ENCODE measurements around the gene TMEM82. TPM values are rescaled to one million over a fixed set of nuclear protein-coding genes. Genes with fewer than 3 reads are reported as not detected.

Gene TMEM82
- total RNA-seq, 2 experiments from 2014 or later, result not detected

DNA sequence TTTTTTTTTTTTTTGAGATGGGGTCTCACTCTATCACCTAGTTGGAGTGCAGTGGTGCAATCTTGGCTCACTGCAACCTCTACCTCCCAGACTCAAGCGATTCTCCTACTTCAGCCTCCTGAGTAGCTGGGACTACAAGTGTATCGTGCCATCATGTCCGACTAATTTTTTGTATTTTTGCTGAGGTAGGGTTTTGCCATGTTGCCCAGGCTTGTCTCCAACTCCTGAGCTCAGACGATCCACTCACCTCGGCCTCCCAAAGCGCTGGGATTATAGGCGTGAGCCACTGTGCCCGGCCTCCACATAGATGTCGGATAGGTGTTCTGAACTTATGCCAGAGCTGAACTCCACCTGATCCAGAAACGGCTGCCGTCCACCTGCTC lies 37.1 kb upstream of the TMEM82 start:
- Mint-ChIP-seq H3K4me3 (no peak overlapping the region), H3K9me3 (no peaks in the 10 kb centered on the region), H3K36me3 (ENCODE audit: low read depth) (peaks cover 22% of the 10 kb centered on the region), H3K27ac (no peak overlapping the region), H3K4me1 (ENCODE audit: low read depth) (peaks cover 24% of the 10 kb centered on the region), H3K27me3 (no peaks in the 10 kb centered on the region)
- ATAC-seq (ENCODE audit: poor library complexity) (no peak), DNase-seq (no peak)
- Histone ChIP-seq H3K9me3 (ENCODE audit: control insufficient read depth in 1 of 2, insufficient read depth in 1 of 2, low read length in 2 of 2) (no peaks in the 10 kb centered on the region), H3K27me3 (ENCODE audit: control insufficient read depth in 1 of 2, insufficient read depth in 2 of 2, low read length in 2 of 2) (no peaks in the 10 kb centered on the region), H3K36me3 (ENCODE audit: insufficient read depth, low read length) (peaks cover 11% of the 10 kb centered on the region), H3K4me3 (ENCODE audit: low read length) (no peak overlapping the region), H3K27ac (ENCODE audit: low read depth in 1 of 2, low read length in 2 of 2) (no peak overlapping the region), H3K4me1 (ENCODE audit: insufficient read depth, low read length) (peaks cover 5% of the 10 kb centered on the region)
- intact Hi-C loops (cut with DNase I, micrococcal nuclease), result no loop called here
- TF ChIP-seq, protein P1, sequence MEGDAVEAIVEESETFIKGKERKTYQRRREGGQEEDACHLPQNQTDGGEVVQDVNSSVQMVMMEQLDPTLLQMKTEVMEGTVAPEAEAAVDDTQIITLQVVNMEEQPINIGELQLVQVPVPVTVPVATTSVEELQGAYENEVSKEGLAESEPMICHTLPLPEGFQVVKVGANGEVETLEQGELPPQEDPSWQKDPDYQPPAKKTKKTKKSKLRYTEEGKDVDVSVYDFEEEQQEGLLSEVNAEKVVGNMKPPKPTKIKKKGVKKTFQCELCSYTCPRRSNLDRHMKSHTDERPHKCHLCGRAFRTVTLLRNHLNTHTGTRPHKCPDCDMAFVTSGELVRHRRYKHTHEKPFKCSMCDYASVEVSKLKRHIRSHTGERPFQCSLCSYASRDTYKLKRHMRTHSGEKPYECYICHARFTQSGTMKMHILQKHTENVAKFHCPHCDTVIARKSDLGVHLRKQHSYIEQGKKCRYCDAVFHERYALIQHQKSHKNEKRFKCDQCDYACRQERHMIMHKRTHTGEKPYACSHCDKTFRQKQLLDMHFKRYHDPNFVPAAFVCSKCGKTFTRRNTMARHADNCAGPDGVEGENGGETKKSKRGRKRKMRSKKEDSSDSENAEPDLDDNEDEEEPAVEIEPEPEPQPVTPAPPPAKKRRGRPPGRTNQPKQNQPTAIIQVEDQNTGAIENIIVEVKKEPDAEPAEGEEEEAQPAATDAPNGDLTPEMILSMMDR (IDR thresholded peaks at IDR 0.05), result no peak
- ChIA-PET CTCF (interaction anchor here (0.6 kb wide), 1 partner anchor 9 kb away, joined by 3 read pairs; no protein-coding TSS in a partner anchor), POLR2A (no interaction called here)

DNA sequence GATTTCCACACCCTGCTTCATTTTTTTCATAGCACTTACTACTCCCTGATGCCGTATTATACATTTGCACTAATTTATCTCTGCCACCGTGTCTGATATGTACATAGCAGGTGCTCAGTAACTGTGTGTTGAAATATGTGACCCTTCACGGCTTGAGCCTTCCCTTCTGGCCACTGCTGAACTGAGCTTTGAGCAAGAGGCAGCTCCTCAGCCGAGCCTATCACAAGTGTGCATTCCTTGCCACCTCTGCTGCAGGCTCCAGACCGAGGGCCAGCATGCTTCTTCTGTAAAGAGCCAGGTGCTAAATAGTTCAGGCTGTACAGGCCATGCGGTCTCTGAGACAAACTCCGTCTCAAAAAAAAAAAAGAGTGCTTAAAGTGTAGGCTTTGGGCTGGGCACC lies 35.5 kb upstream of the TMEM82 start:
- Mint-ChIP-seq H3K4me1 (ENCODE audit: low read depth) (peaks cover 24% of the 10 kb centered on the region), H3K36me3 (ENCODE audit: low read depth) (peaks cover 22% of the 10 kb centered on the region), H3K9me3 (no peaks in the 10 kb centered on the region), H3K27ac (no peak overlapping the region), H3K4me3 (no peak overlapping the region), H3K27me3 (no peaks in the 10 kb centered on the region)
- no peak overlapping the region for H3K27ac ChIP-seq (ENCODE audit: low read depth in 1 of 2, low read length in 2 of 2)
- no peak overlapping the region for H3K4me3 ChIP-seq (ENCODE audit: low read length)
- ATAC-seq (ENCODE audit: poor library complexity) (no peak), DNase-seq (no peak)
- intact Hi-C loops (cut with DNase I, micrococcal nuclease), result no loop called here
- POLR2A ChIA-PET, result no interaction called here
- peaks cover 3% of the 10 kb centered on the region for H3K4me1 ChIP-seq (ENCODE audit: insufficient read depth, low read length)
- CTCF ChIA-PET, result no interaction called here
- H3K27me3 ChIP-seq (ENCODE audit: control insufficient read depth in 1 of 2, insufficient read depth in 2 of 2, low read length in 2 of 2), result no peaks in the 10 kb centered on the region
- TF ChIP-seq, protein P1 (IDR thresholded peaks at IDR 0.05), result no peak
- peaks cover 9% of the 10 kb centered on the region for H3K36me3 ChIP-seq (ENCODE audit: insufficient read depth, low read length)
- no peaks in the 10 kb centered on the region for H3K9me3 ChIP-seq (ENCODE audit: control insufficient read depth in 1 of 2, insufficient read depth in 1 of 2, low read length in 2 of 2)

DNA sequence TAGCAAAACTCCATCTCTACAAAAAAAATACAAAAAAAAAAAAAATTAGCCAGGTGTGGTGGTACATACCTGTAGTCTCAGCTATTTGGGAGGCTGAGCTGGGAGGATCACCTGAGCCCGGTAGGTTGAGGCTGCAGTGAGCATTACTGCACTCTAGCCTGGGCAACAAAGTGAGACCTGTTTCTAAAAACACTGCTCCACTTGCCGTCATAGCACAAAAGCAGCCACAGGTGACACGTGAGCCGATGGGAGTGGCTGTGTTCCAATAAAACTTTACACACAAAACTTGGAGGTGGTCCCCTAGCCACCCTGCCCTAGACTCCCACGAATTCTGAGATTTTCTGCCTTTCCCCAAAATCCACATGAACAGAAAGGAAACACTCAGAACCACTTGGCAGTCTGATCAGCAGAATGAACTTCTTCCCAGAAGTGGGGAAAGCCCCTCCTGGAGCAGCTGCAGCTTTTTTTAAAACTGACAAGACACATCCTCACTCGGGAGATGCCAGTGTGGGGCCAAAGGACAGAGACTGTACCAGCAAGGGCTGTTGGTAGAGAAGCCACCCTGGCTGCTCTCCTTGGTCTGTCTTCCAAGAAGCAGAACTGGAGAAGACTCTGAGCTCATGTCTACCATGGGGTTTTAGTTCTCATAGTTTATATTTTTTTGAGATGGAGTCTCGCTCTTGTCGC lies 34.9 kb upstream of the TMEM82 start:
- no peak overlapping the region for H3K4me3 ChIP-seq (ENCODE audit: low read length)
- Mint-ChIP-seq H3K4me1 (ENCODE audit: low read depth) (peaks cover 24% of the 10 kb centered on the region), H3K4me3 (no peak overlapping the region), H3K27me3 (no peaks in the 10 kb centered on the region), H3K9me3 (no peaks in the 10 kb centered on the region), H3K27ac (no peak overlapping the region), H3K36me3 (ENCODE audit: low read depth) (peaks cover 22% of the 10 kb centered on the region)
- TF ChIP-seq, protein P1 (IDR thresholded peaks at IDR 0.05), result no peak
- no peak for DNase-seq
- intact Hi-C loops (cut with DNase I, micrococcal nuclease), result no loop called here
- ATAC-seq (ENCODE audit: poor library complexity), result no peak
- no peaks in the 10 kb centered on the region for H3K9me3 ChIP-seq (ENCODE audit: control insufficient read depth in 1 of 2, insufficient read depth in 1 of 2, low read length in 2 of 2)
- H3K27ac ChIP-seq (ENCODE audit: low read depth in 1 of 2, low read length in 2 of 2), result no peak overlapping the region
- CTCF ChIA-PET, result no interaction called here
- peaks cover 9% of the 10 kb centered on the region for H3K36me3 ChIP-seq (ENCODE audit: insufficient read depth, low read length)
- H3K27me3 ChIP-seq (ENCODE audit: control insufficient read depth in 1 of 2, insufficient read depth in 2 of 2, low read length in 2 of 2), result no peaks in the 10 kb centered on the region
- POLR2A ChIA-PET, result no interaction called here
- H3K4me1 ChIP-seq (ENCODE audit: insufficient read depth, low read length), result peaks cover 3% of the 10 kb centered on the region

Measured in CD4-positive, alpha-beta T cell (primary cell).